SK-N-SH (cell line): ENCODE data around the gene ADGB.

Experiments
- CTCF ChIP-seq: fragments of 200-600 bp; sonication (generic); IDR thresholded peaks from 2 replicates; pipeline ENCODE4 v1.6.1; 2017; ENCODE audit warnings: antibody characterized with exemption, mild to moderate bottlenecking, moderate library complexity
- FOSL2 ChIP-seq: IDR thresholded peaks from 2 replicates; pipeline ENCODE4 v1.4.0; 2012; ENCODE audit warnings: low read depth, mild to moderate bottlenecking, moderate library complexity, borderline replicate concordance
- FOXJ3 ChIP-seq: sonication (generic); formaldehyde crosslinking; IDR thresholded peaks from 2 replicates; pipeline ENCODE4 v1.5.1; 2020; ENCODE audit warnings: mild to moderate bottlenecking, missing genetic modification reagents
- MAX ChIP-seq: IDR thresholded peaks from 2 replicates; pipeline ENCODE4 v1.4.0; 2012; ENCODE audit warnings: low read depth
- POLR2AphosphoS5 ChIP-seq: IDR thresholded peaks from 2 replicates; pipeline ENCODE4 v1.6.1; 2012; ENCODE audit warnings: low read depth, low read length
- RAD21 ChIP-seq: IDR thresholded peaks from 2 replicates; pipeline ENCODE4 v1.6.1; 2012; ENCODE audit warnings: mild to moderate bottlenecking, low read length
- REST ChIP-seq: IDR thresholded peaks from 2 replicates; pipeline ENCODE4 v1.6.1; 2012; ENCODE audit warnings: mild to moderate bottlenecking, low read depth, low read length, moderate library complexity
- RFX5 ChIP-seq: IDR thresholded peaks from 2 replicates; pipeline ENCODE4 v1.6.1; 2012; ENCODE audit warnings: mild to moderate bottlenecking, improper control_type of control experiment, low read length
- SIN3A ChIP-seq: IDR thresholded peaks from 2 replicates; pipeline ENCODE4 v1.6.1; 2012; ENCODE audit warnings: low read depth, mild to moderate bottlenecking, low read length, moderate library complexity, borderline replicate concordance

- TF ChIP-seq CTCF, result no peak
- no peak for TF ChIP-seq RAD21
- no peak for TF ChIP-seq RFX5
- no peak for TF ChIP-seq FOSL2
- no peak for TF ChIP-seq FOXJ3 (CRISPR knock-in tag)
- TF ChIP-seq MAX, result no peak
- TF ChIP-seq POLR2AphosphoS5, result no peak
- TF ChIP-seq REST, result no peak
- no peak for TF ChIP-seq SIN3A
Measured at GRCh38 chr6:146805546-146806325, 207.0 kb downstream of the ADGB start.
